ENCODE data around the gene AP2A1.
A peak's percentile ranks its signal among the peaks of the same experiment; 100 is the strongest.
"Not testable (repeated sequence)": the region's sequence is repeated elsewhere in the genome, so short reads cannot be mapped to it uniquely, and the experiment has no call there.

AP2A1 gene

GRCh38 chr19:49766930-49767299 is at the start of gene AP2A1:
TSS of gene AP2A1 (plus strand) at chr19:49767001. CDS start at chr19:49767134, 133 bp downstream.
- no peak for DNase-seq (ENCODE audit: low read depth)

GRCh38 chr19:49718511-49718910 is 48.3 kb upstream of the AP2A1 start:
- no peak for DNase-seq (ENCODE audit: low read depth)

DNA sequence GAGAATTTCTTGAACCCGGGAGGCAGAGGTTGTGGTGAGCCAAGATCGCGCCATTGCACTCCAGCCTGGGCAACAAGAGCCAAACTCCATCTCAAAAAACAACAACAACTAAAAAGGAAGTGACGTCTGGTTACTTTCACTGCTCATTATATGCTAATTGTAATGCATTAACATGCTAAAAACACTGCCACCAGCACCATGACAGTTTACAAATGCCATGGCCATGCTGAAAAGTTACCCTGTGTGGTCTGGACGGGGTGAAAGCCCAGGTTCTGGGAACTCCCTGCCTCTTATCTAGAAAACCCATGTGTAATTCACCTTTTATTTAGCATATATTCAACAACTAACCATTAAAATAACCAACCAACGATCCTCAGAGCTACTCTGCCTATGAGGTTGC is 47.8 kb upstream of the AP2A1 start:
- DNase-seq (ENCODE audit: low read depth): no peak

DNA sequence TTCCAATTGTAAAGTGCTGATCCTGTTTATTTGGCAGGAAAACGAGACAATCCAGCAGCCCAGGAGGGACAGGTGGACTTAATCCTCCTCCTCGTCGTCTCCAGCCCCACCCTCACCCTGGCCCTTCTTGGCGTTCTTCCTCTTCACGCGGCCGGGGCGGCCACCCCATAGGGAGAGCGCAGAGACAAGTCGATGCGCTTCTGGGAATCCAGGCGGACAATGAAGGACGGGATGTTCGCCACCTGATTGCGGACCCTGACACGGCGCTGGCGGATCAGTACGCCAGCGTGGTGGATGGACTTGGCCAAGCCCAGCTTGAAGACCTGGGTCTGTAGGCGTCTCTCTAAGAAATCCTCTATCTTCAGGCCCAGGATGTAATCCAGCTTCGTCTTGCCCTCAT is 47.4 kb upstream of the AP2A1 start:
- DNase-seq (ENCODE audit: low read depth): not testable (repeated sequence)

DNA sequence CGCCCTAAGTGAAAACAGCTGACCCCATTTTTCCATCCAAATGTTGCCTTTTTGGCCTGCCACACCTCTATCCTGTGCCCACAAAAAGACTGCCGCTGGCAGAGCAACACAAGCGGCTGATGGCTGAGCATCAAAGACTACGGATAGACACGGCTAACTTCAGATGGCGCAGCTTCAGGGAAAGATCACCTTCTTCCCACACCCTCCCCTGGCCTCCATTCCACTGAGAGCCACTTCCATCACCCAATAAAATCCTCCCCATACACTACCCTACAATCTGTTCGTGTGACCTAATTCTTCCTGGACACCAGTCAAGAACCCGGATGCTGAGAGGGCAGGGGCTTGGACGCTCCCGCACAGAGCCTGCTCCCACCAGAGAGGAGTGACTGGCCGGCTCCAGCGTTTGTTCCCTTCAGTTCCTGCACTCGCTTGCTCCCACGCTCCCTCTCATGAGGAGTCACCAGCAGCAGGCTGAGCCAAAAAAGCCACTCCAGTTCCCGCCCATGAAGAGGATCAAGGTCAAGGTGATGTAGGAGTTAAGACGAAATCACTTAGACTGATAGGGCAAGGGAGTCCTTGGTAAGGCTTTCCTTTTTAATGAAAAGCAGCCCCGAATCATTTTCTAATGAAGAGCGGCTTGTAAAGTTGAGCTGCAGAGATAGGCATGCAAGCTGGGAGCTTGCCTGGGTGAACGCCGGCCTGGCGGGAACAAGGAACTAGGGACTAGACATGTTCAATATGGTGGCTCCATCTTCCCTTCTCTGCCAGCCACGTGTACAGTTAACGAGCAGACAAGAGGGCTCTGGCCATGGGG is 39.4 kb upstream of the AP2A1 start:
- DNase-seq (ENCODE audit: low read depth): no peak

DNA sequence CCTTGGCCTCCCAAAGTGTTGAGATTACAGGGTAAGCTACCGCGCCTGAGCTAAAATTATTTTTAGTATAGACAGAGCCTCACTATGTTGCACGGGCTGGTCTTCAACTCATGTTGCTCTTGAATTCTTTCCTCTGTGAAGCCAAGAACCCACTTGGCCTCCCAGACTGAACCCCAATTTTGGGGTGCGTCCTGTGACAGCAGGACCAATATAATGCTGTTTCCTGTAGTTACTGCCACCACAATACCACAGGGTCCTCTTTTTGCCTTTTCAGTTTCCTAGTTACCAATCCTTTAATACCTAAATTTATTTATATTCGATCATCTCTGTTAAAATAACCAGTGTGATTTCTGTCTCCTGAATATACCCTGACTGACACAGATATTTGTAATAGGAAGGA is 36.6 kb upstream of the AP2A1 start:
- DNase-seq (ENCODE audit: low read depth): no peak

DNA sequence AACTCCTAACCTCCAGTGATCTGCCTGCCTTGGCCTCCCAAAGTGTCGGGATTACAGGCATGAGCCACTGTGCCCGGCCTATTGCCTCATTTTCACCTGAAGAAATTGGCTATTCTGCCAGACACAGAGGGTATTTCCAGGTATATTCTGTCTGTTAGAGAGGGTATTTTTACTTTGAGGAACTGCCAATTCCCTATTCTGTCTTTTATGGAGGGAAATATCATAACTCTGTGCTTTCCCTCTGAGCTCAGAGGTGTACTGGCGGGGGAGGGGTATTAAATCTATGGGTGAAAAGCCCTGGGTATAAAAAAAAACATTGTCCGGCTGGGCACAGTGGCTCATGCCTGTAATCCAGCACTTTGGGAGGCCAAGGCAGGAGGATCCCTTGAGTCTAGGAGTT is 28.5 kb upstream of the AP2A1 start:
- no peak for DNase-seq (ENCODE audit: low read depth)

- no peak for DNase-seq (ENCODE audit: low read depth)
Observed at GRCh38 chr19:49739098-49739497, 27.7 kb upstream of the AP2A1 start.

DNA sequence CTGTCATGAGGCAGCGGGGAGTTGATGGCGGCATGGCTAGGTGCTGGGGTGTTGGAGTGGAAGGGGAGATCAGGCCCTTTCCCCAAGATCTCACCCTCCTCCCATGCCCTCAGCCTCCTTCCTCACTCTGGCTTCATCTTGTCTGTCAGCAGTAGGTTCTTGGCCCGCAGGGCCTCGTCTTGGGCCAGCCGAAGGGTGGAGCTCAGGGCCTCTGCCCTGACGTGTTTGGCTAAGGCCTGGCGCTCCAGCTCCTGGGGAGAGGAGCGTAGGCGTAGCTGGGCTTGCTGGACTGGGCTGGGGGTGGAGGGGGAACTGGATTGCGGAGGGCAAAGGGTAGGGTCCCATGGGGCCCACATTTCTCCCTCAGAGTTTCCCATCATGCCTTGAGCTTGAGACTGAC is 26.9 kb upstream of the AP2A1 start:
- no peak for DNase-seq (ENCODE audit: low read depth)

- DNase-seq (ENCODE audit: low read depth): no peak
Observed at GRCh38 chr19:49741210-49741844, 25.5 kb upstream of the AP2A1 start.

DNA sequence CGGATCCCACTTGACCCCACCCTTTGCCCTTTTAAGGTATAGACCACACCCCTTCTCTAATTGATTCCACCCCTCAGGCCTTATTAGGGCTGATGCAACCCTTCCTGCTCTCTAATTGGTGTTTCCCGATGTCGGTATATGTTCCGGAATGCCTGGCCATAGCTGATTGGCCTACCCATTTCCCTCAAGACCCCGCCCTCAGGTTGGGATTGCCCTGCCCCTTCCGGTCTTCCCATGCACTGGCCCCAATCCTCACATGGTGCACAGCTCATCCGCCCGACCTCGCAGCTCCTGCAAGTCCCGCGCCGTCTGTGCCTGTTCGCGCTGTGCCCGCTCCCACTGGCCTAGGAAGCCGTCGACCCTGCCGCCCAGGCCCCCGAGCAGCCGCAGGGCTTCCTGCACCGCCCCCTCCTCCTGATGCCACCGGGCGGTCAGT is 21.8 kb upstream of the AP2A1 start:
- no peak for DNase-seq (ENCODE audit: low read depth)

DNA sequence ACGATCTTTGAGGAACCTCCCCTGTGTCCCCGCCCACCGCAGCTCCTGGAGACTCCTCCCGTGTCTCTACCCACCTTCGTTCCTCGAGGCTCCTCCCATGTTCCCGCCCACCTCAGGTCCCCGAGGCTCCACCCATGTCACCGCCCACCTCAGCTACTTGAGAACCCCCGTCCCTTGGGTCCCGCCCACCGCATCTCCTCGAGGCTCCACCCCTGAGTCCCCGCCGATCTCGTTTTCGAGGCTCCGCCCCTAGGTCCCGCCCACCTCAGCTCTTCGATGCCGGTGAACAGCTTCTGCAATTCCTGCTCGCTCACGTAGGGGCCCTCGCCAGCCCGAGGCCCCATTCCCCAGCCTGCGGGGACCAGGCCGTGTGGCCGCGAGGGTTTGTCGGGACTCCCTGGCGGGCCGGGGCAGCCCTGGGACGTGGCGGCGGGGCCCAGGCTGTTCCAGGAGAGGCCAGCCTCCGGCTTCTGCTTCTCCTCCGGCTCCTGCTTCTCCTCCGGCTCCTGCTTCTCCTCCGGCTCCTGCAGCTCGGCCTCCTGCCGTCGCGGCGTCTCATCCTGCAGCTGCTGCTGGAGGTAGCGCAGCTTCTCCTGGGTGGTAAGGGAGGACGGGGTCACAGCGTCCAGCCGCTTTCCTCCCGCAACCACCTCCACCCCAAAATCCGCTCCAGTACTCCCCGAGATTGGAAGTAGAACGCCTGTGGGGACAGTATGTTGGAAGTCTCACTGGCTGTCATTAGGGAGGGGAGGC is 20.4 kb upstream of the AP2A1 start:
- peak; percentile 11 for DNase-seq (ENCODE audit: low read depth)

DNA sequence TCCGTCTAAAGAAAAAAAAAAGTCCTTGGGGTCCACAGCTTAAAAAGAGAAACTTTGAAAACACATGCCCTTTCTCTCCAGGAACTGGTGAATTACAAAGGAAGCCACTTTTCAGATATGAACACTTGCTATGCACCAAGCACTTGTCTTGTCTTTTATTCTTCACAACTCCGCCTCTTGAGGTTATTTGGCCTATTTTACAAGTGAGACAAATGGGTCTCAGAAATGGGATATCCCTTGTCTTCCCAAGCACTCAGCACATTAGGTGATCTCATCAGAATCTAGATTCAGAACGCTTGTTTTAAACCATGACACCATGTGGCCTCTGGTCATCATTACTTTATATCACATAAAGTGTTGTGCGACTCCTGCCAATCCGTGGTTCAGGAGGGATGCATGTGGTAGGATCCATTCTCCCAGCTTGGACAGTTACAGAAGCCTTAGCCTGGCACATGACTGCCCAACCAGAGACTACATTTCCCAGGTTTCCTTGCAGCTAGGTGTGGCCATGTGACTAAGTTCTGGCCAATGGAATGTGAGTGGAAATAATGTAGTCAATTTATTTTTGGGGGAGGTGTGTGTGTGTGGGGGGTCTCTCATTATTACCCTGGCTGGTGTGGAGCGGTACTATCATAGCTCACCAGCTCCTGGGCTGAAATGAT is 17.6 kb upstream of the AP2A1 start:
- DNase-seq (ENCODE audit: low read depth): no peak

DNA sequence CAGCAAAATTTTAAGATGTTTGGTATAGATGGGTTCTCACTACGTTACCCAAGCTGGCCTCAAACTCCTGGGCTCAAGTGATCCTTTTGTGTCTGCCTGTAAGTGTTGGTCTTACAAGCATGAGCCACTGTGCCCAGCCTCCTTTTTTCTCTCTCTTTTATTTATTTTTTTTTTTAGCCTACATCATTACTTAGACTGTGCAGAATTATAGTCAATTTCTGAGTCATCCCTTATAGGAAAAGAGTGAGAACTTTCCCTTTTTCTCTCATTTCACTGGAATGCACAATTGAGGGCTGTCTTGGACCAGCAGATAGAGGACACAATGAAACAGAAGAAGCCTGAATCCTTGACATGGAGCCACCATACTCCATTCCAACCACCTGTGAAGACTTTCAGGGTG is 17.0 kb upstream of the AP2A1 start:
- no peak for DNase-seq (ENCODE audit: low read depth)

DNA sequence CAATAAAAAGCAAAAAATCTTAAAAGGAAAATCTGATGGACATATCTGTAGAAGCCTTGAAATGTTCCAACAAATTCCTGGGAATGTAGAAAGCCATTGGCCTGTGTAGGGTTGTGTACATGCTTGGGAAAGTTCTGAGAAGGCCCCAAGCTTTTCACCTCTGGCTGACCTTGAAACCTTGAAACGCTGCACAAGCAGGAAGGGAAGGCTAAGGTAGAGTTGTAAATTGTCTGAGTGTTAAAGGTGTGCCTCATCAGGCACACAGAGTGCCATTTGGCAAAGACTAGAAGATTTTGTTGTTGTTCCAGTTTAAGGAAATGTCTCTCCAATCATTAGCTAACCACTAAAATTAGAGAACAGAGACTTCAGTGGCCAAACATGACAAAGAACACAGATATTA is 14.1 kb upstream of the AP2A1 start:
- no peak for DNase-seq (ENCODE audit: low read depth)

DNA sequence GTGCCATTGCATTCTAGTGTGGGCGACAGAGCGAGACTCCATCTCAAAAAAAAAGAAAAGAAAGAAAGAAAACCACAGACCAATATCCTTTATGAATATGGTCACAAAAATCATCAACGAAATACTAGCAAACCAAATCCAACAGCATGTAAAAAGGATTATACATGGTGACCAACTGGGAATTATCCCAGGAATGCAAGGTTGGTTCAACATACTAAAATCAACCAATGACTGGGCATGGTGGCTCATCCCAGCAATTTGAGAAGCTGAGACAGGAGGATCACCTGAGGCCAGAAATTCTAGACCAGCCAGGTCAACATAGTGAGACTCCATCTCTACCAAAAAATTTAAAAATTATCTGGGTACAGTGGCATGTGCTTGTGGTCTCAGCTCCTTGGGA is 10.8 kb upstream of the AP2A1 start:
- no peak for DNase-seq (ENCODE audit: low read depth)

DNA sequence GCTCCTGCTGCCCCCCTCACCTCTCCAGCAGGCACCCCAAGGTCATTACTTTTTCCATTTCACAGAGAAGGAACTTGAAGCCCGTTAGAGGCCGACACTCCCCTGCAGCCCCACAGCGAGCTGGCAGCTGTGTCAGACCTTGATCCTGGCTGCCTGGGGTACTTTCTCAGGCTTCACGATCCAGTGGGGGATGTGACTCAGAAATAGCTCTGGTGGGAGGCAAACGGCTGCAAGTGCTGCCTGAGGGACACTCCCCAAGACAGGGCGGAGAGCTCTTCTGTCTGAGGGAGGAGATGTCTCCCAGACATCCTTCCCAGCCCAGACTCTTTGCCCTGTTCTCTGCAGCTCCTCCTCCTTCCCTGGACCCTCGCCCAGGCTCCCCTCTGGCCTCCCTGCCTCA is 8.5 kb upstream of the AP2A1 start:
- no peak for DNase-seq (ENCODE audit: low read depth)

DNA sequence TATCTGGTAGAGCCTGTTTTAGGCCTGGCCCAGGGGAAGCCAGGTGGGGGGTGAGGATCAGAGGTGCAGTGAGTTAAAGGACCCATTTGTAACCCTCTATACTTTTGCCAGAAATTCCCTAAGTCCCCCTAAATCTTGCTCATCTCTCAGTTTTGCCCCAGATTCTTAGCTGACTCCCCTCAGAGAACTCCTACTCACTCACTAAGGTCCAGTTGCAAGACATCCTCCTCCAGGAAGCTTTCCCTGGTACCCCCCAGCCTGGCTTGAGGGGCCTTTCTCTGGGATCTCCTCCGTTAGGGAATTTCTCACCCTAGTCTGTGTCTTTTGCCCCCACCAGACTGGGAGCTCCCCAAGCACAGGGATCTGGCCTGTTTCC is 5.6 kb upstream of the AP2A1 start:
- no peak for DNase-seq (ENCODE audit: low read depth)

GRCh38 chr19:49761625-49762311 is 5.0 kb upstream of the AP2A1 start:
- DNase-seq (ENCODE audit: low read depth): no peak

DNA sequence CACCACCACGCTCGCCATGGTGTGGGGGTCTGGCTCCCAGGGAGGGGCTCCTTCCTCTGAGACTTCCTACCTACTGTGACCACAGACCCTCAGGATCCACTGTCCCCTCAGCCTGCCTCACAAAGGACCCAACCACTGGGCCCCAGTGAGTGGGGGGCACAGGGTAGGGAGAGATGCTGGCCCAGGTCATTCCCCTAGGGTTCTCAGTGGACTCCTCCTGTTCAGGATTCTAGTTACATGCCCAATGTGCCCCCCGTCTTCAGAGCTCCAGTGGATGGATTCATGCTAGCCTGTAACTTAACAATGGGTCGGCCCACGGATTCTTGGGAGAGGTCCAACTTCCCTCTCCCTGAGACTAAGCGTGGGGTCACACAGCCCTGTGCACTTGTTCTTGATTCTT is 3.6 kb upstream of the AP2A1 start, which contains the start of gene TSKS:
TSS of gene TSKS (minus strand) at position 77 of the 400 bp plus-strand sequence. CDS start at position 18, 59 bp downstream.
- DNase-seq (ENCODE audit: low read depth): no peak

- DNase-seq (ENCODE audit: low read depth): no peak
Observed at GRCh38 chr19:49764341-49764740, 2.5 kb upstream of the AP2A1 start.
